ENCODE measurements around the gene RPRD1B.

DNA sequence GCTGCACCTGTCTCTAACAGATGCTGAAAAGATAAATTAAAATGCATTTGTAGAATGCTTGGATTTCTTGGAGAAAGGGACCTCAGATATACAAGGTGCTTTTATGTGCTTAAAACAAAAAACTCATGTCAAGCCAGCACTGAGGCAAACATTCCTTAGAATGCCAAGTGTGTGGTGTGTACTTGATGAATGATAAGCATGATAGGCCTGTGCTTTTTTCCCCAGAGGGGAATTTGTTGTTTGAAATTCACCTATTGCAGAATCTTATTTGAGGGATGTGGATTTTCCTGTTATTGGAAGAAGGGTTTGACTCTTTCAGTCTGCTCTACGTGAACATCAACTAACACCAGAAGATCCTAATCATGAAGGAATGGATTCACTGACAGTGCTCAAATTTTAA is 29.1 kb upstream of the RPRD1B start:
- TF ChIP-seq POLR2A (IDR thresholded peaks at IDR 0.05; ENCODE audit: low read depth, low read length) (no peak), POLR2AphosphoS5 (IDR thresholded peaks at IDR 0.05; ENCODE audit: low read depth, low read length) (no peak)
